GM21360 (cell line): ENCODE measurements around the gene BLVRB.

ENCODE experiments used
- ATAC-seq: cut with Tn5 transposase; IDR thresholded peaks from one replicate; pipeline ENCODE4 v1.9.1; 2021; ENCODE audit warnings: mild to moderate bottlenecking, moderate library complexity; ENCODE audit not compliant: unreplicated experiment

BLVRB gene

DNA sequence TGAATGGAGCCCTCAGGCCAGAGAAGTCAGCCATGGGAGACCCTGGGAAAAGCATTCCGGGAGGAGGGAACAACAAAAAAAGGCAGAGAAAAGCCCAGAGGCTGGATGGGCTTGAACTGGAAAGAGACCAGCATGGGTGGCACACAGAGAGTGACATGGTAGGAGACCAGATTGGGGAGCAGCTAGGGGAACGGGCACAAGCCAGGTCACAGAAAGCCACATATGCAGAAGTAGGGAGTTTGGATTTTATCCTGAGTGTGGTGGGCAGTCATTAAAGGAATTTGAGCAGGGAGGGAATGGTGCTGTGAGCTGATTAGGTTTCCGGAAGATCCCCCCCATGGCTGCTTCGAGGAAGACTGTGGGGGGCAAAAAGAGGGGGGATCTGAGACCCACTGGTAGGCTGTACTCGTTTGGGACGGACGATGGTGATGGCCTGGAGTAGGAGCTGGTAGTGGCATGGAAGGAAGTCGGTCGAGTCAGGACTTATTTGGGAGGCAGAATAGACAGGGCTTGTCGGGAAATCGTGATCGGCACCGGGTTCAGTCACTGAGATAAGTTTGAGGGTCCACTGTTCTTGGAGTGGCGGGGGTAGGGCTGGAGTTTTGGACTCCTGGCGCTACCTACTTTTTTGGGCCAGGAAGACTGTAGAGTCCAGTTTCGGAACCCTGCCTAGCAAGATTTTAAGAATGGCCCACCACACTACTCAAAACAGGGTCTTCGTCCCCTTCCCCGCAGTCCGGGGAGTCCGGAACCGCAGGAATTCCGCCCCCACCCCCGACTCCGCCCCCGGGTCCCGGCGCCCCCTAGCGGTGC is 40.7 kb downstream of the BLVRB start:
- no peak for ATAC-seq

- ATAC-seq, result no peak
These were observed 41.6 kb downstream of the BLVRB start for GRCh38 chr19:40423938-40424337.

DNA sequence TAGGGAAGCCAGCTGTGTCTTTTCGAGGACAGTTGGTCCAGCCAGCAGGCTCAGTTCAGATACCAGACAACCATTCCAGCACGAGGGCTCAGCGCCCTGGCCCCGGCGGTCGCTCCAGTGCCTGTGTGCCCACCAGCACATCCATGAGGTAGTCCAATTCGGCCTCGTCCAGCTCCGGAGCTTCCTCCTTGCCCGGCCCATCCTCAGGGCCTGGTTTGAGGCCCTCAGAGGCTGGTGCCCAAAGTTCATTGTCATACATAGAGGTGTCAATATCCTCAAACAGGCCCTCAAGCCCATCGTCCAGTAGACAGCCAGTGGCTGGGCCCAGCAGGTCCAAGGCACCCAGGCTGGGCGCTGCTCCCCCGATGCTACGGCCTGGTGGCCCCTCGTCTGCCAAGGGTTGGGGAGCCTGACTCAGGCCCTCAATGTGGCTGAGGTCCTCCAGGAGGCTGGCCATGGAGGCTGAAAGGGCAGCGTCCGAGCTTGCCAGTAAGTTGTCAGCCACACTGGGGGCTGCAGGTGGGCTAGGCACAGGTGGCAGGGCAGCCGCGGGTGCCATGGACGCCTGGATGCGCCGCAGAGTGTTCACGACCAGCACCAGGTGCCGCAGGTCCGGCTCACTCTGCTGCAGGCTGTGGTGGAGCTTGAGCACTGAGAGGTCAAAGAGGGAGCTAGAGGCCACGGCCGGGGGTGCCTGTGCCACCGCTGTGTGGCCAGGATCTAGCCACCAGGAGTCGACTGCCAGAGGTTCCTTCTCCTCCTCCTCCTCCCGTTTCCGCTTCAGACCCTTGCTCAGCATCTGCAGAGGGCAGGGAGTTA is 42.6 kb downstream of the BLVRB start:
- no peak for ATAC-seq

DNA sequence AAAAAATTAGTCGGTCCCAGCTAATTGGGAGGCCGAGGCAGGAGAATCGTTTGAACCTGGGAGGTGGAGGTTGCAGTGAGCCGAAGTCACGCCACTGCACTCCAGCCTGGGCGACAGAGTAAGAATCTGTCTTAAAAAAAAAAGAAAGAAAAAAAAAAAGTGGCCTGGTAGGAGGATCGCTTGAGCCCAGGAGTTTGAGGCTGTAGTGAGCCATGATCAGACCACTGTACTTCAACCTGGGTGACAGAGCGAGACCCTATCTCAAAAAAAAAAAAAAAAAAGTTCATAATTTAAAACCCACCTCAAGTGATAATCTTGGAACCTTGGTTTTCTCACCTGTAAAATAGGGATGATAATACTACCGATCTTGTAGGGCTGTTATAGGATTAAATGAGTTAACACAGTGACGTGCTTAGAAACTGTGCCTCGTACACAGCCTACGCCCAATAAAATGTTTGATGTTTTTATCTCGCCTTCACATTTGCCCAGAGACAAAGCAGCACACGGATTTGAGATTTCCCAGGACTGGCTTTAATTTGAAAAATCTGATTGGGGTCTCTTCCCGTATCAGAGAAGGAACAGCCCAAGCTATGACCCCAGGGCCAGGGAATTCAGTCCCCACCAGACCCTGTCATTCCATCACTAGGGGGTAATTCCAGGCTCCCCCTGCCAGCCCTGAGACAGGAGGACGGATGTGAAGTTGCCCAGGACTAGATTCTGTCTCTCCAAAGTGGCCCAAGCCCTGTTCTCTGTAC is 43.4 kb downstream of the BLVRB start:
- ATAC-seq, result no peak

- ATAC-seq, result no peak
These were observed 44.5 kb downstream of the BLVRB start for GRCh38 chr19:40420766-40421765.

DNA sequence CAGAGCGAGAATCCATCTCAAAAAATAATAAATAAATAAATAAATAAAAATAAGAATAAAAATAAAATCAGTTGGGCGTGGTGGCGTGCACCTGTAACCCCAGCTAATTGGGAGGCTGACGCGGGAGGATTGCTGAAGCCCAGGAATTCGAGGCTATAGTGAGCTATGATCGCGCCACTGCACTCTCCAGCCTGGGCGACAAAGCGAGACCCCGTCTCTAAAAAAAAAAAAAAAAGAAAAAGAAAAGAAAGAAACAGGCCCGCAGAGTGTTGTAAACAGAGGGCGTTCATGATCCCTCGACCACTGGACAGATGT is 45.1 kb downstream of the BLVRB start:
- ATAC-seq, result no peak

GRCh38 chr19:40419780-40420179 is 45.8 kb downstream of the BLVRB start:
- no peak for ATAC-seq

GRCh38 chr19:40419066-40419612 is 46.4 kb downstream of the BLVRB start:
- no peak for ATAC-seq

DNA sequence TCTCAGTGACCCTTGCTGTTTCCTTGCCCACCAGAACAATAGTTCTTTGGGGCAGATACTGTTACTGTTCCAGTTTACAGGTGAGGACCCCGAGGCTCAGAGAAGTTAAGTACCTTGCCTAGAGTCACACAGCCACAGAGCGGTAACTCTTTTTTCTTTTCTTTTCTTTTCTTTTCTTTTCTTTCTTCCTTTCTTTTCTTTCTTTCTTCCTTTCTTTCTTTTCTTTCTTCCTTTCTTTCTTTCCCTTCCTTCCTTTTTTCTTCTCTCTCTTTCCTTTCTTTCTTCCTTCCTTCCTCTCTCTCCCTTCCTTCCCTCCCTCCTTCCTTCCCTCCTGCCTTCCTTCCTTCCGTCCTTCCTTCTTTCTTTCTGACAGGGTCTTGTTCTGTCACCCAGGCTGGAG is 47.5 kb downstream of the BLVRB start:
- ATAC-seq, result no peak

DNA sequence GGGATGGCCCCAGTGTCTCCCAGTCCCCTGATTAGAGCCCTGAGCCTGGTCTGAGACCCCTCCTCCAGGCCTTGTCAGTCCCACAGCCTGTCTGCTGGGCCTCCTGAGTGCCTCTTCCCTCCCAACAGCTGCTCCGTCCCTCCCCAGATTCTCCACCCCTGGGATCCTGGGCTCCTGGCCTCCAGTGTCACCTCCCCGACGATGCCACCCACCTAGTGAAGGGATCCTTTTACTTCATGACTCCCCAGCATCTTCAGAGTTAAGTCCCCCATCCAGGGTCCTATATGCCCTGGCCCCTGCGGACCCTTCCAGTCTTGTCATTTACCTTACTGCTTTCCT is 47.9 kb downstream of the BLVRB start:
- ATAC-seq, result no peak

DNA sequence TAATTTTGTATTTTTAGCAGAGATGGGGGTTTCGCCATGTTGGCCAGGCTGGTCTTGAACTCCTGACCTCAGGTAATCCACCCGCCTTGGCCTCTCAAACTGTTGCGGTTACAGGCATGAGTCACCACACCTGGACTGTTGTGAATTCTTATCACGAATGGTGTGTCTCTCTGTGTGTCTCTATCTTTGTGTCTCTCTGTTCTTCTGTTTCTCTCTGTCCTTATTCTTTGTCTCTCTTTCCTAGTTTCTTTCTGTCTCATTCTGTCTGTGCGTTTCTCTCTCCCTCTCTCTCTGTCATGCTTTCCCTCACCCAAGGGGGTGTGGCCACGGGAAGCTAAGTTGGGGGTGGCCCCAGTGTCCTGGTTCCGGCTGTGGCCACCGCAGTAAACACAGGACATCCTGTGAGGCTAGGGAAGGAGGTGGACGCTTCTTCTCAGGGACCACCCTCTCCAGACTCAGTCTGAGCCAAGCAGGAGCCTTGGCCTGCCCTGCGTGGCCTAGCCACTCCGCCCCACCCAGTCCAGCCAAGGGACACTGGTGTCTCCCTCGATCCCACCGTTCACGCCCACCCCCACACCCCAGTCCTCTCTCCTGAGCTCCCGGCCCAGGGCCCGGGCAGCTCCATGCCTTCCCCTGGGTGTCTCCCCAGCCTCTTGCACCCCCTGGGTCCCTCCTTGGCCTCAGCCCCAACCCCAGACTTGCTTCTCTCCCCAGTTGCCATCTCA is 48.5 kb downstream of the BLVRB start:
- ATAC-seq, result no peak

- ATAC-seq, result no peak
These were observed 49.8 kb downstream of the BLVRB start for GRCh38 chr19:40415768-40416167.

- ATAC-seq, result no peak
These were observed 50.7 kb downstream of the BLVRB start for GRCh38 chr19:40414542-40415535.

GRCh38 chr19:40413291-40413845 is 52.2 kb downstream of the BLVRB start, which contains the start of gene PRX:
TSS of gene PRX (minus strand) at chr19:40413378. CDS start at chr19:40407932, 5,446 bp downstream.
- ATAC-seq, result no peak

DNA sequence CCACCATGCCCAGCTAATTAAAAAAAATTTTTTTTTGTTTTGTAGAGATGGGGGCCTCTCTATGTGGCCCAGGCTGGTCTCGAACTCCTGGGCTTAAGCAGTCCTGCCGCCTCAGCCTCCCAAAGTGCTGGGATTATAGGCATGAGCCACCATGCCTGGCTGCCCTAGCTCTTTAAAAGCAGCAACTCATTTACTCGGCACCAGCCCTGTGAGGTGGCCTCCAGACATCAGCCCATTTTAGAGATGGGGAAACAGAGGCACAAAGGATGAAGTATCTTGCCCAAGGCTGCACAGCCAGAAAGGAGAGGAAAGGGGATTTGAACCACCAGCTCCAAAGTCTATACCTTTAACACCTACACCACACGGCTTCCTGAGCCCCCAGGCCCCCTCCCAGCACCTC is 52.7 kb downstream of the BLVRB start:
- ATAC-seq, result no peak

- ATAC-seq, result no peak
These were observed 53.5 kb downstream of the BLVRB start for GRCh38 chr19:40411958-40412499.

DNA sequence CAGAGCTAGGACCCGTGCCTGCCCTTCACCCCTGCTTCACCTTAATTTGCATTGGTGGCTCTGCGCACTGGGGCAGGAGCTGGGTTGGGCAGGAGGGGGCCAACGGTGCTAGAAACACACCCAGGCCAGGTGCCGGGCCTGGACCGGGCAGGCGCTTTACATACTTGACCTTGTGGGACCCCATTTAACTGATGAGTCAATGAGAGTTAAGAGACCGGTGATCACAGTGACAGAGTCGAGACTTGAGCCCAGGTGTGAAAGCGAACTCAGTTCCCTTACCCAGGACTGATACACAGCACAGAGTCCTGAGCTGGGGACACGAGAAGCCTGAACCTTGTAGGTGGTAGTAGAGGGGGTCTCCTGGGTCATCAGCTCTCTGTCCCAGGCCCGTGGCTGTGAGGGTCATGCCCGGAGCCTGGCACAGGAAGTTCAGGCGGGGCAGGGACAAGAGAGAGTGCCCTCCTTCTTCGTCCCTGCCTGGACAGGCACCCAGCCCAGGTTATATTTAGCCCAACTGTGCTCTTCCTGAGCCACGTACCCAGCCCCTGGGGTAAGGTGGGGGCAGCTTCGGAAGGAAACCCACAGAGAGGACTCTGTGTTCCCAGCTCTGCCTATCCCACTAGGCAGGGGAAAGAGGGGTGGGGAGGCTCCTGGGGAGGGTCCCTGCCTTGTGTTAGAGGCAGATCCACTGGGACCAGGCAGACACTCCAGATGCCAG is 54.3 kb downstream of the BLVRB start:
- ATAC-seq, result no peak
